OCI-M1 (cell line): ENCODE data around the gene USP25.

Experiments
- DNase-seq: peaks from one replicate; lab custom pipeline; 2025; lab: John Stamatoyannopoulos, UW

Gene USP25

GRCh38 chr21:15732290-15732995 is 2.7 kb downstream of the USP25 start:
- peak; percentile 92 for DNase-seq

- no peak for DNase-seq
Observed at GRCh38 chr21:15732996-15733329, 3.2 kb downstream of the USP25 start.

GRCh38 chr21:15735409-15735808 is 5.6 kb downstream of the USP25 start:
- peak; percentile 61 for DNase-seq

GRCh38 chr21:15735931-15736330 is 6.1 kb downstream of the USP25 start:
- DNase-seq = peak; percentile 69

GRCh38 chr21:15738779-15739178 is 9.0 kb downstream of the USP25 start:
- peak; percentile 56 for DNase-seq

- DNase-seq = no peak
Observed at GRCh38 chr21:15740383-15740782, 10.6 kb downstream of the USP25 start.

- DNase-seq = peak; percentile 44
Observed at GRCh38 chr21:15741510-15741909, 11.7 kb downstream of the USP25 start.

- DNase-seq = peak; percentile 72
Observed at GRCh38 chr21:15742052-15742670, 12.4 kb downstream of the USP25 start.

GRCh38 chr21:15742694-15743093 is 12.9 kb downstream of the USP25 start:
- no peak for DNase-seq

GRCh38 chr21:15743593-15743992 is 13.8 kb downstream of the USP25 start:
- DNase-seq = peak; percentile 55

- peak; percentile 29 for DNase-seq
Observed at GRCh38 chr21:15744926-15745325, 15.1 kb downstream of the USP25 start.

GRCh38 chr21:15748586-15748985 is 18.8 kb downstream of the USP25 start:
- peak; percentile 35 for DNase-seq

- peak; percentile 74 for DNase-seq
Observed at GRCh38 chr21:15749082-15749860, 19.5 kb downstream of the USP25 start.

- DNase-seq = no peak
Observed at GRCh38 chr21:15749861-15750159, 20.0 kb downstream of the USP25 start.

- DNase-seq = no peak
Observed at GRCh38 chr21:15751037-15751436, 21.3 kb downstream of the USP25 start.

GRCh38 chr21:15751546-15751945 is 21.8 kb downstream of the USP25 start:
- DNase-seq = no peak

- no peak for DNase-seq
Observed at GRCh38 chr21:15752763-15753407, 23.1 kb downstream of the USP25 start.

- DNase-seq = peak; percentile 25
Observed at GRCh38 chr21:15753741-15754140, 24.0 kb downstream of the USP25 start.

- peak; percentile 41 for DNase-seq
Observed at GRCh38 chr21:15754640-15755039, 24.9 kb downstream of the USP25 start.

GRCh38 chr21:15755125-15755524 is 25.3 kb downstream of the USP25 start:
- DNase-seq = no peak

- DNase-seq = peak; percentile 17
Observed at GRCh38 chr21:15759469-15759868, 29.7 kb downstream of the USP25 start.

- no peak for DNase-seq
Observed at GRCh38 chr21:15761507-15762100, 31.8 kb downstream of the USP25 start.
